ENCODE results near the gene UBE2Q1. TPM values are rescaled to one million over a fixed set of nuclear protein-coding genes. Genes with fewer than 3 reads are reported as not detected.

UBE2Q1 gene
- total RNA-seq, 2 donors from 2014 or later = 18.5 to 26.3 TPM

DNA sequence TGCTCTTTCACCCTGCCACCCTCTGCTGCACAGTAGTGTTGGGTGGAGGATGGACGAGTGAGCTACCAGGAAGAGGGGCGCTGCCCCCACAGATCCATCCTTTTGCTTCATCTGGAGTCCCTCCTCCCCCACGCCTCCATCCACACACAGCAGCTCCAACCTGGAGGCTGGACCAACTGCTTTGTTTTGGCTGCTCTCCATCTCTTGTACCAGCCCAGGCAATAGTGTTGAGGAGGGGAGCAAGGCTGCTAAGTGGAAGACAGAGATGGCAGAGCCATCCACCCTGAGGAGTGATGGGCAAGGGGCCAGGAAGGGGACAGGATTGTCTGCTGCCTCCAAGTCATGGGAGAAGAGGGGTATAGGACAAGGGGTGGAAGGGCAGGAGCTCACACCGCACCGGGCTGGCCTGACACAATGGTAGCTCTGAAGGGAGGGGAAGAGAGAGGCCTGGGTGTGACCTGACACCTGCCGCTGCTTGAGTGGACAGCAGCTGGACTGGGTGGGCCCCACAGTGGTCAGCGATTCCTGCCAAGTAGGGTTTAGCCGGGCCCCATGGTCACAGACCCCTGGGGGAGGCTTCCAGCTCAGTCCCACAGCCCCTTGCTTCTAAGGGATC lies 17.6 kb upstream of the UBE2Q1 start:
- H3K4me1 ChIP-seq = peaks cover 0 to 21% of the 10 kb centered on the region in 2 donors
- TF ChIP-seq, protein P1, sequence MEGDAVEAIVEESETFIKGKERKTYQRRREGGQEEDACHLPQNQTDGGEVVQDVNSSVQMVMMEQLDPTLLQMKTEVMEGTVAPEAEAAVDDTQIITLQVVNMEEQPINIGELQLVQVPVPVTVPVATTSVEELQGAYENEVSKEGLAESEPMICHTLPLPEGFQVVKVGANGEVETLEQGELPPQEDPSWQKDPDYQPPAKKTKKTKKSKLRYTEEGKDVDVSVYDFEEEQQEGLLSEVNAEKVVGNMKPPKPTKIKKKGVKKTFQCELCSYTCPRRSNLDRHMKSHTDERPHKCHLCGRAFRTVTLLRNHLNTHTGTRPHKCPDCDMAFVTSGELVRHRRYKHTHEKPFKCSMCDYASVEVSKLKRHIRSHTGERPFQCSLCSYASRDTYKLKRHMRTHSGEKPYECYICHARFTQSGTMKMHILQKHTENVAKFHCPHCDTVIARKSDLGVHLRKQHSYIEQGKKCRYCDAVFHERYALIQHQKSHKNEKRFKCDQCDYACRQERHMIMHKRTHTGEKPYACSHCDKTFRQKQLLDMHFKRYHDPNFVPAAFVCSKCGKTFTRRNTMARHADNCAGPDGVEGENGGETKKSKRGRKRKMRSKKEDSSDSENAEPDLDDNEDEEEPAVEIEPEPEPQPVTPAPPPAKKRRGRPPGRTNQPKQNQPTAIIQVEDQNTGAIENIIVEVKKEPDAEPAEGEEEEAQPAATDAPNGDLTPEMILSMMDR (IDR thresholded peaks at IDR 0.05) = no peak
- no peak overlapping the region for H3K27ac ChIP-seq
- H3K36me3 ChIP-seq = peaks cover 25% of the 10 kb centered on the region
- no peak for DNase-seq (ENCODE audit: low spot score)
- no peak overlapping the region for H3K4me3 ChIP-seq
- no peaks in the 10 kb centered on the region for H3K9me3 ChIP-seq
- no peaks in the 10 kb centered on the region for H3K27me3 ChIP-seq

DNA sequence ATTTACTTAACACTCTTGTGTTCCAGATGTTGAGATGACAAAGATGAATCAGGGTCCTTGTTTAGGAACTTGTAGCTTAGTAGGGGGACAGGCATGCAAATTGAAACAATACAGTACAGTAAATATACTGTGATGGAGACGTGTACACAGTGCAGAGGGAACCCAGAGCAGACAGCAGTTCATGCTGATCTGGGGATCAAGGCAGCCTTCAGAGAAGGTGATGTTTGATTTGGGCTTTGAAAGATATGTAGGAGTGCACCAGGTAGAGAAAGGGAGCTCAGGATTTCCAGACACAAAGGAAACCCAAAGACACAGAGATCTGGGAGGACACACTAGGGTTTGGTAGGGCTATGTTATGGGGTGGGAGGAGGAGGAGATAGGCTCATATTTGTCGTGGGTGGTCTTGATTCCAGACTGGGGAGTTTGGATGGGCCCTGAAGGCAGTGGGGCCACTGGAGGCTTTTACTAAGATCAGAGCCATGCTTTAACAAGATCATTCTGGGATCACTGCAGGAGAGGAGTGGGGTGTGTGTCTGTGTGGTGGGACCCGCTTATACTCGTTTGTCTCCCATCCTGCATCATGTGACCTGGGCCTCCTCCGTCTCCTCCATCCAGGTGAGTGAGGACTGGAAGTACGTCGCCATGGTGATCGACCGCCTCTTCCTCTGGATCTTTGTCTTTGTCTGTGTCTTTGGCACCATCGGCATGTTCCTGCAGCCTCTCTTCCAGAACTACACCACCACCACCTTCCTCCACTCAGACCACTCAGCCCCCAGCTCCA lies 16.9 kb upstream of the UBE2Q1 start:
- TF ChIP-seq, protein P1 (IDR thresholded peaks at IDR 0.05) = no peak
- Histone ChIP-seq H3K36me3 (peaks cover 18% of the 10 kb centered on the region), H3K27me3 (no peaks in the 10 kb centered on the region), H3K4me3 (no peak overlapping the region), H3K9me3 (no peaks in the 10 kb centered on the region), H3K27ac (no peak overlapping the region), H3K4me1 (peaks cover 0 to 21% of the 10 kb centered on the region in 2 donors)
- no peak for DNase-seq (ENCODE audit: low spot score)

DNA sequence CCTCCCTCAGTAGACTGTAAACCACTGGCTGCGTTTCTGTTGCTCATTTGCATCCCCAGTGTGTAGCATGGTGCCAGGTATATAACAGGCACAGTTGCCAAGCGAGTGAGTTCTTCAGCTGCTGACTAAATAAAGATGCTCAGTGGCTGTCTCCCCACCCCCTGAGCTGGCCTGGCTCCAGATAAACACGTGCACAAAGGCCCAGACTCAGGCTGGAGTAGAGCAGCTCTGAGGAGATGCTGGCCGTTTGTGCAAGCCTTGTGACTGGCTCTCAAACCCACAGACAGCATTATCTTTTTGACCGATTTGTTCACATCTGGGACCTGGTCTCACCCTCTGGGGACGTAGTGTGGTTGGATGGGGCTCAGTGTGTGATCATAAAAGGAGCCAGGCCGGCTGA lies 16.3 kb upstream of the UBE2Q1 start:
- no peak for DNase-seq (ENCODE audit: low spot score)
- Histone ChIP-seq H3K27ac (no peak overlapping the region), H3K36me3 (peaks cover 13% of the 10 kb centered on the region), H3K27me3 (no peaks in the 10 kb centered on the region), H3K4me1 (peaks cover 0 to 21% of the 10 kb centered on the region in 2 donors), H3K4me3 (no peak overlapping the region), H3K9me3 (no peaks in the 10 kb centered on the region)
- TF ChIP-seq, protein P1 (IDR thresholded peaks at IDR 0.05) = no peak

DNA sequence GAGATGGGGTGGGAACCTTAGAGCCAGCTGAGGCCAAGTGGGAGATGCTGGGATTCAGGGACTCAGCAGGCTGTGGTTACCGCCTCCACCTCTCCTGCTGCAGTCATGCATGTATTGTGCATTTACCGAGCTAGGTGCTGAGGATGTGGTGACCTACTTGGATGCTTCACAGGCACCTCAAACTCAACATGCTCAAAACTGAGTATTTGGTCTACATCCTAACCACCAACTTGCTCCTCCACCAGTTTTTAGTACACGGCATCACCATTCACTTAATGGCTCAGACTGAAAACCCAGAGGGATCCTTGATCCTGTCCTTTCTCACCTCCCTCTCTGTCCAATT lies 14.7 kb upstream of the UBE2Q1 start:
- no peaks in the 10 kb centered on the region for H3K36me3 ChIP-seq
- H3K9me3 ChIP-seq = no peaks in the 10 kb centered on the region
- TF ChIP-seq, protein P1 (IDR thresholded peaks at IDR 0.05) = no peak
- peaks cover 0 to 16% of the 10 kb centered on the region in 2 donors for H3K4me1 ChIP-seq
- H3K4me3 ChIP-seq = no peak overlapping the region
- no peak overlapping the region for H3K27ac ChIP-seq
- no peaks in the 10 kb centered on the region for H3K27me3 ChIP-seq
- no peak for DNase-seq (ENCODE audit: low spot score)

DNA sequence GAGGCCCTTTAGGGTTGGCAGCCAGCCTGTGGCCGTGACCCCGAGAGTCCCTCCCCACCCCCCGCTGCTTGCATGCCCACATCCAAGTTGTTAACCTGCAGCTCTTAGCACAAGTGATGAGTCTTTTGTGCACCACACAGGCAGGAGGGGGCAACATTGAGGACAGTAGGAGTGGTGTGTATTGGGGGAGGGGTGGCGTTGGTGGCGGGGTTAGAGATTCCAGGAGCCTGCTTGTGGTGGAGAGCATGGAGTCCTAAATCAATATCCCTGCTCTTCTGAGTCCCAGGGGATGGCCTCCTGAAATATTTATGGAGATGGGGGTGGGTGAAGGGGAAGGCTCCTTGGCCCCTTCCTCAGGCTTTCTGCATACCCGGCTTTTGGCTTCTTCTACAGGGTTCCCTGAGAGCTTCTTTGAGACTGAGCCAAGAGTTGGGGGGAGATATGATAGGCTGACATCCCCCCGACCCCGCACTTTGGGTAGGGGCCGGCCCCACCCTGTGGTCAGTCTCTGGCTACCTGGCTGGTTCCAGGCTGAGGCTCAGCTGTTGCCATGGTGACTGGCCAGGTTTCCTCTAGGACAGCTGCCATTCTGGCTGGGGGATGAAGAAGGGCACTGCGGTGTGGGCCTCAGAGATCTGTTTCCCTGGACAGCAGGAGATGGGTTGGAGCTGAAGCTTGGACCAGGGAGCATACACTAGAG lies 14.2 kb upstream of the UBE2Q1 start:
- Histone ChIP-seq H3K4me1 (peaks cover 0 to 16% of the 10 kb centered on the region in 2 donors), H3K36me3 (no peaks in the 10 kb centered on the region), H3K27me3 (no peaks in the 10 kb centered on the region), H3K4me3 (no peak overlapping the region), H3K27ac (no peak overlapping the region), H3K9me3 (no peaks in the 10 kb centered on the region)
- TF ChIP-seq, protein P1 (IDR thresholded peaks at IDR 0.05) = no peak
- no peak for DNase-seq (ENCODE audit: low spot score)
